GM12865 (cell line): ENCODE measurements around the gene ZNF486.
"Not testable (repeated sequence)": the region's sequence is repeated elsewhere in the genome, so short reads cannot be mapped to it uniquely, and the experiment has no call there.

Source experiments
- DNase-seq: peaks from one replicate; pipeline ENCODE4 v3.0.0; 2010; ENCODE audit warnings: low read depth
- H3K4me3 ChIP-seq: 2 replicates; pipeline ENCODE4 v1.5.1; 2011; ENCODE audit warnings: mild to moderate bottlenecking, low read depth, low read length, control low read depth
- TF ChIP-seq, protein P1 (sequence below): IDR thresholded peaks from 2 replicates; pipeline ENCODE4 v1.5.1; 2011; ENCODE audit warnings: low read length, control low read depth, low read depth, inconsistent platforms; ENCODE audit not compliant: insufficient read depth; ENCODE audit errors: missing control alignments

The ZNF486 gene

GRCh38 chr19:20243629-20244028 is 76.6 kb downstream of the ZNF486 start:
- H3K4me3 ChIP-seq = no peak overlapping the region
- DNase-seq = no peak
- TF ChIP-seq, protein P1, sequence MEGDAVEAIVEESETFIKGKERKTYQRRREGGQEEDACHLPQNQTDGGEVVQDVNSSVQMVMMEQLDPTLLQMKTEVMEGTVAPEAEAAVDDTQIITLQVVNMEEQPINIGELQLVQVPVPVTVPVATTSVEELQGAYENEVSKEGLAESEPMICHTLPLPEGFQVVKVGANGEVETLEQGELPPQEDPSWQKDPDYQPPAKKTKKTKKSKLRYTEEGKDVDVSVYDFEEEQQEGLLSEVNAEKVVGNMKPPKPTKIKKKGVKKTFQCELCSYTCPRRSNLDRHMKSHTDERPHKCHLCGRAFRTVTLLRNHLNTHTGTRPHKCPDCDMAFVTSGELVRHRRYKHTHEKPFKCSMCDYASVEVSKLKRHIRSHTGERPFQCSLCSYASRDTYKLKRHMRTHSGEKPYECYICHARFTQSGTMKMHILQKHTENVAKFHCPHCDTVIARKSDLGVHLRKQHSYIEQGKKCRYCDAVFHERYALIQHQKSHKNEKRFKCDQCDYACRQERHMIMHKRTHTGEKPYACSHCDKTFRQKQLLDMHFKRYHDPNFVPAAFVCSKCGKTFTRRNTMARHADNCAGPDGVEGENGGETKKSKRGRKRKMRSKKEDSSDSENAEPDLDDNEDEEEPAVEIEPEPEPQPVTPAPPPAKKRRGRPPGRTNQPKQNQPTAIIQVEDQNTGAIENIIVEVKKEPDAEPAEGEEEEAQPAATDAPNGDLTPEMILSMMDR = no peak

- TF ChIP-seq, protein P1 = no peak
- no peak overlapping the region for H3K4me3 ChIP-seq
- DNase-seq = no peak
These were observed 77.3 kb downstream of the ZNF486 start for GRCh38 chr19:20244356-20244755.

DNA sequence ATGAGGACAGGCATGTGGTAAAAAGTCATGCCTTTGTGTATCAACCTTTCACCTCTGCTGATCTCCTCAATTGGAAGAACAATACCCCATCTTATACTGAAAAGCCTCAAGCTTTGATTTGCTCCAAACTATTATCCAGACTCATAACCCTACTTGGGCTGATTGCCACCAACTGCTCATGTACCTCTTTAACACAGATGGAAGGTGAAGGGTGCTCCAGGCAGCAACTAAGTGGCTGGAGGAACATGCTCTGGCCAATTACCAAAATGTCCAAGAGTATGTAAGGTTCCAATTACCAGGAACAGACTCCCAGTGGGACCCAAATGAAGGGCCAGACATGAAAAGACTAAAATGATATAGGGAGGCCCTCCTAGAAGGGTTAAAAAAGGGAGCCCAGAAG is 78.3 kb downstream of the ZNF486 start:
- no peak for DNase-seq
- TF ChIP-seq, protein P1 = no peak
- H3K4me3 ChIP-seq = no peak overlapping the region

DNA sequence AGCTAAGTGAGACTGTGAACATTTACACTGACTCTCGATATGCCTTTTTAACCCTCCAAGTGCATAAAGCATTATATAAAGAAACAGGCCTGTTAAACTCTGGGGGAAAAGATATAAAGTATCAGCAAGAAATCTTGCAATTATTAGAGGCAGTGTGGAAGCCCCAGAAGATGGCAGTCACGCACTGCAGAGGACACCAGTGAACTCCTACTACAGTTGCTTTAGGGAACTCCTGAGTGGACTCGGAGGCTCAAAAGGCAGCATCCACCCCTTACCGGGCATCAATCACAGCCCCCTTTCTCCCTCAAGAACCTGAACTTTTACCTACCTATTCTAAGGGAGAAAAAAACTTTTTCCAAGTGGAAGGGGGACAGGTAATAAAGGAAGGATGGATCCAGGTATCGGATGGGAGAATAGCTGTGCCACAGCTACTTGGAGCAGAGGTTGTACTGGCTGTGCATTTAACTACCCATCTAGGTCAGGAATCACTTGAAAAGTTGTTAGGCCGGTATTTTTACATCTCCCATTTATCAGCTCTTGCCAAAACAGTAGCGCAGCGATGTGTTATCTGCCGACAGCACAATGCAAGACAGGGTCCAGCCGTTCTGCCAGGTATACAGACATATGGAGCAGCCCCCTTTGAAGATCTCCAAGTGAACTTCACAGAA is 80.1 kb downstream of the ZNF486 start:
- no peak for DNase-seq
- TF ChIP-seq, protein P1 = no peak
- H3K4me3 ChIP-seq = no peak overlapping the region

DNA sequence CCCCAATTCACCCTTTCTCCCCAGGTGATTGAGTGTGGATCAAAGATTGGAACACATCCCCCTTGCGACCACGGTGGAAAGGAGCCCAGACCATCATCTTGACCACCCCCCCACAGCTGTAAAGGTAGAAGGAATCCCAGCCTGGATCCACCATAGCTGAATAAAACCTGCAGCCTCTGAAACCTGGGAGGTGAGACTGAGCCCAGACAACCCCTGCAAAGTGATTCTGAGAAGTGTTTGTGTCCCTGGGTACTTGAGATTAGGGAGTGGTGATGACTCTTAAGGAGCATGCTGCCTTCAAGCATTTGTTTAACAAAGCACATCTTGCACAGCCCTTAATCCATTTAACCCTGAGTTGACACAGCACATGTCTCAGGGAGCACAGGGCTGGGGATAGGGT is 81.2 kb downstream of the ZNF486 start:
- H3K4me3 ChIP-seq, DNase-seq: not testable (repeated sequence)
